ENCODE measurements around the gene GRN. TPM values are rescaled to one million over a fixed set of nuclear protein-coding genes. Genes with fewer than 3 reads are reported as not detected.

The GRN gene
- total and polyA plus RNA-seq, 2 donors (not counting 3 experiments of a cell fraction or from before 2014, with no cell fraction given): 343 to 1,034 TPM

DNA sequence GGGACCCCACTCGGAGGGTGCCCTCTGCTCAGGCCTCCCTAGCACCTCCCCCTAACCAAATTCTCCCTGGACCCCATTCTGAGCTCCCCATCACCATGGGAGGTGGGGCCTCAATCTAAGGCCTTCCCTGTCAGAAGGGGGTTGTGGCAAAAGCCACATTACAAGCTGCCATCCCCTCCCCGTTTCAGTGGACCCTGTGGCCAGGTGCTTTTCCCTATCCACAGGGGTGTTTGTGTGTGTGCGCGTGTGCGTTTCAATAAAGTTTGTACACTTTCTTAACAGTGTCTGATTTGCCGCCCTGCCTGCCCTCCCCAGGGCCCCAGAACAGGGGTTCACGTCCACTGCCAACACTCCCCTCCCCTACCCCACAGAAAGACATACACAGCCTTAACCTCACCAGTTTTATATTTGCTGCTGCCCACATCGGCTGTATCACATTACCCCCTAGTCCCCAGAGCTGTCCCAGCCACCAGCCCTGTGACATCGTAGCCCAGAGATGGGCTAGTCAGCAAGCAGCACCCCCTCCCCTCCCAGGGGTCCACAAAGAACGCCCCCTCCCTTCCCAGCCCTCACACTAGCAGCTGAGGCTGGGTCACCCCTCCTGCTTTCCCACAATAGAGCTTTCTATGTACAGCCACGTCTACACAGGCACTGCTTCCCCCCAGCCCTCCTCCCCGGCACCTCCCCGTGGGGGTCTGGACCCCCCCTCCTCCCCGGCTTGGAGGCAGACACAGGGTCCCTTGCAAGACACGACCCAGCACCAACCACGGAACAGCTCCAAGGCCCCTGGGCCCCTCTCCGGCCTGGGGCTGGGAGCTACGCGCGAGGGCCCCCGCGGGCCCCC, 7.9 kb downstream of the GRN start:
- TF ChIP-seq POLR2A (IDR thresholded peaks at IDR 0.05; ENCODE audit: low read depth, low read length) (no peak), GATA2 (IDR thresholded peaks at IDR 0.05; ENCODE audit: insufficient read depth, insufficient read length, low read depth, low read length) (no peak)
- Histone ChIP-seq H3K9ac (replicated peaks; ENCODE audit: extremely low read depth, insufficient read depth, low read length) (no peak overlapping the region), H3K4me3 (replicated peaks in 1 of 3; ENCODE audit: insufficient read depth in 1 of 3, low read depth in 1 of 3, low read length in 3 of 3) (no peak overlapping the region), H3K4me2 (ENCODE audit: insufficient read depth, low read length) (no peak overlapping the region), H3K27me3 (ENCODE audit: control insufficient read depth in 2 of 2, insufficient read depth in 2 of 2, low read length in 2 of 2) (no peaks in the 10 kb centered on the region), H2AFZ (ENCODE audit: low read depth, low read length) (no peak overlapping the region), H3K79me2 (ENCODE audit: control insufficient read depth, insufficient read depth, low read length) (no peaks in the 10 kb centered on the region), H3K4me1 (ENCODE audit: control insufficient read depth, extremely low read depth, insufficient read depth, low read length) (no peaks in the 10 kb centered on the region), H4K20me1 (replicated peaks; ENCODE audit: control insufficient read depth, extremely low read depth, insufficient read depth, low read length) (no peaks in the 10 kb centered on the region), H3K9me1 (replicated peaks; ENCODE audit: control insufficient read depth, extremely low read depth, insufficient read depth, low read length) (no peaks in the 10 kb centered on the region), H3K27ac (ENCODE audit: insufficient read depth, low read depth, low read length) (no peak overlapping the region), H3K36me3 (ENCODE audit: control insufficient read depth in 2 of 2, extremely low read depth in 1 of 2, insufficient read depth in 2 of 2, low read length in 2 of 2) (peaks cover 6 to 41% of the 10 kb centered on the region in 2 experiments), H3K9me3 (replicated peaks; ENCODE audit: control insufficient read depth, insufficient read depth, low read length) (no peaks in the 10 kb centered on the region)
- no peak for DNase-seq (ENCODE audit: low read depth, low spot score)
- FAIRE-seq: no peak
- BruUV-seq (replicated peaks): no TSS peak
- intact Hi-C loops (cut with micrococcal nuclease): no loop called here
- ChIA-PET CTCF (interaction anchor here (0.6 to 3.1 kb wide), 10 partner anchors 8 to 204 kb away, joined by 3 to 12 read pairs (median 4); partner anchors contain the start of genes FAM171A2 and GRN), POLR2A (no interaction called here)
- dilution Hi-C loops (cut with MboI; ENCODE audit: extremely low pct_ligation_motif_present, low sequenced_read_pairs): no loop called here

DNA sequence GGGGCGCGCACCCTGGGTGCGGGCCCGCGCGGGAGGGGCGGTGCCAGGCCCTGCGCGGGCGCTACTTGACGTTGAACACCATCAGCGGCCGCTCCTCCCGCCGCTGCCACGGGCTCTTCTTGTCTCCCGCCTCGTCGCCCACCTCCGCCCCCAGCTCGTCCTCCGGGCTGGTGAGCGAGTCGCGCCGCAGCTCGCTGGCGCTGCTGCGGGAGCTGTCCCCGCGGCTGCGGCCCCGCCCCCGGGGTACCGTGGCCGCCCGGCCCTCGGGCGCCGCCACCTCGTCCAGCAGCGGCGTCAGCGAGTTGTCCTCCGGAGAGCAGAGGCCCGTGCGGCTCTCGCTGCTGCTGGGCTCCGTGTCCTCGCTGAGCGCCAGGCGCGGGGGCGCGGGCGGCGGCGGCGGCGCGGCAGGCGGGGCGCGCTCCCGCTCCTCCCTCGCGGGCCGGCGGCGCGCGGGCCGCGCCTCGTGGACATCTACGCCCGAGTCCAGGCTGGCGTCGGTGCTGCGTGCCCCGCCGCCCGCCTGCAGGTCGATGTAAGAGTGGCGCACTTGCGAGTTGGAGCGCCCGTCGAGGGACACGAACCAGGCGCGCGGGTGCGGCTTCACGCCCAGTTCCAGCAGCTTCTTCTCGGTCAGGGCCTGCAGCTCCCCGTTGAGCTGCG, 8.7 kb downstream of the GRN start:
- H3K4me3 ChIP-seq (replicated peaks in 1 of 3; ENCODE audit: insufficient read depth in 1 of 3, low read depth in 1 of 3, low read length in 3 of 3): no peak overlapping the region
- H3K36me3 ChIP-seq (ENCODE audit: control insufficient read depth in 2 of 2, extremely low read depth in 1 of 2, insufficient read depth in 2 of 2, low read length in 2 of 2): peaks cover 6 to 38% of the 10 kb centered on the region in 2 experiments
- intact Hi-C loops (cut with micrococcal nuclease) (no loop called here), dilution Hi-C loops (cut with MboI; ENCODE audit: extremely low pct_ligation_motif_present, low sequenced_read_pairs) (no loop called here)
- no peaks in the 10 kb centered on the region for H3K4me1 ChIP-seq (ENCODE audit: control insufficient read depth, extremely low read depth, insufficient read depth, low read length)
- no peak for TF ChIP-seq EZH2 (IDR thresholded peaks at IDR 0.05; ENCODE audit: borderline replicate concordance, low read depth, low read length, severe bottlenecking)
- no peak for TF ChIP-seq MYC (IDR thresholded peaks at IDR 0.05; ENCODE audit: low read depth, low read length)
- no peak for TF ChIP-seq FOS (IDR thresholded peaks at IDR 0.05; ENCODE audit: borderline replicate concordance, insufficient read depth, low read length)
- no peak for TF ChIP-seq GATA2 (IDR thresholded peaks at IDR 0.05; ENCODE audit: insufficient read depth, insufficient read length, low read depth, low read length)
- TF ChIP-seq JUN (IDR thresholded peaks at IDR 0.05; ENCODE audit: borderline replicate concordance, insufficient read depth, insufficient read length, low read depth): no peak
- TF ChIP-seq, protein P1, sequence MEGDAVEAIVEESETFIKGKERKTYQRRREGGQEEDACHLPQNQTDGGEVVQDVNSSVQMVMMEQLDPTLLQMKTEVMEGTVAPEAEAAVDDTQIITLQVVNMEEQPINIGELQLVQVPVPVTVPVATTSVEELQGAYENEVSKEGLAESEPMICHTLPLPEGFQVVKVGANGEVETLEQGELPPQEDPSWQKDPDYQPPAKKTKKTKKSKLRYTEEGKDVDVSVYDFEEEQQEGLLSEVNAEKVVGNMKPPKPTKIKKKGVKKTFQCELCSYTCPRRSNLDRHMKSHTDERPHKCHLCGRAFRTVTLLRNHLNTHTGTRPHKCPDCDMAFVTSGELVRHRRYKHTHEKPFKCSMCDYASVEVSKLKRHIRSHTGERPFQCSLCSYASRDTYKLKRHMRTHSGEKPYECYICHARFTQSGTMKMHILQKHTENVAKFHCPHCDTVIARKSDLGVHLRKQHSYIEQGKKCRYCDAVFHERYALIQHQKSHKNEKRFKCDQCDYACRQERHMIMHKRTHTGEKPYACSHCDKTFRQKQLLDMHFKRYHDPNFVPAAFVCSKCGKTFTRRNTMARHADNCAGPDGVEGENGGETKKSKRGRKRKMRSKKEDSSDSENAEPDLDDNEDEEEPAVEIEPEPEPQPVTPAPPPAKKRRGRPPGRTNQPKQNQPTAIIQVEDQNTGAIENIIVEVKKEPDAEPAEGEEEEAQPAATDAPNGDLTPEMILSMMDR (IDR thresholded peaks at IDR 0.05; ENCODE audit: extremely low read depth in 1 of 2, insufficient read depth in 1 of 2, low read depth in 1 of 2, low read length in 2 of 2): no peak
- no peak for TF ChIP-seq POLR2AphosphoS5 (IDR thresholded peaks at IDR 0.05; ENCODE audit: insufficient read depth, low read depth, low read length)
- no peak for TF ChIP-seq POLR2A (IDR thresholded peaks at IDR 0.05; ENCODE audit: low read depth, low read length)
- TF ChIP-seq, protein P2, sequence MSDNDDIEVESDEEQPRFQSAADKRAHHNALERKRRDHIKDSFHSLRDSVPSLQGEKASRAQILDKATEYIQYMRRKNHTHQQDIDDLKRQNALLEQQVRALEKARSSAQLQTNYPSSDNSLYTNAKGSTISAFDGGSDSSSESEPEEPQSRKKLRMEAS (IDR thresholded peaks at IDR 0.05; ENCODE audit: insufficient read depth, insufficient read length): no peak
- no peak overlapping the region for H2AFZ ChIP-seq (ENCODE audit: low read depth, low read length)
- no peaks in the 10 kb centered on the region for H4K20me1 ChIP-seq (replicated peaks; ENCODE audit: control insufficient read depth, extremely low read depth, insufficient read depth, low read length)
- H3K9me1 ChIP-seq (replicated peaks; ENCODE audit: control insufficient read depth, extremely low read depth, insufficient read depth, low read length): no peaks in the 10 kb centered on the region
- H3K27ac ChIP-seq (ENCODE audit: insufficient read depth, low read depth, low read length): no peak overlapping the region
- no peaks in the 10 kb centered on the region for H3K27me3 ChIP-seq (ENCODE audit: control insufficient read depth in 2 of 2, insufficient read depth in 2 of 2, low read length in 2 of 2)
- no peak for DNase-seq (ENCODE audit: low read depth, low spot score)
- ChIA-PET POLR2A (no interaction called here), CTCF (interaction anchor here (0.8 to 3.1 kb wide), 8 partner anchors 8 to 170 kb away, joined by 3 to 12 read pairs (median 4); partner anchors contain the start of genes FAM171A2 and GRN)
- H3K9me3 ChIP-seq (replicated peaks; ENCODE audit: control insufficient read depth, insufficient read depth, low read length): no peaks in the 10 kb centered on the region
- FAIRE-seq: no peak
- no TSS peak for BruUV-seq (replicated peaks)
- H3K9ac ChIP-seq (replicated peaks; ENCODE audit: extremely low read depth, insufficient read depth, low read length): no peak overlapping the region
- H3K4me2 ChIP-seq (ENCODE audit: insufficient read depth, low read length): no peak overlapping the region
- H3K79me2 ChIP-seq (ENCODE audit: control insufficient read depth, insufficient read depth, low read length): no peaks in the 10 kb centered on the region

All from endothelial cell of umbilical vein (primary cell).